Activated B cell treated with CpG ODN at 0.5 μM for 24 hours (primary cell): Measurements from ENCODE around the gene ST6GALNAC3. TPM values are rescaled to one million over a fixed set of nuclear protein-coding genes. Genes with fewer than 3 reads are reported as not detected.

Source experiments
- ATAC-seq: fragments of 200-7000 bp; cut with Tn5 transposase; one replicate; pipeline ENCODE4 v1.10.0; 2021; ENCODE audit warnings: low read depth, mild to moderate bottlenecking, moderate library complexity
- CTCF ChIA-PET: fragments of 350-600 bp; sonication (Branson Sonifier 250); formaldehyde crosslinking; loops from one replicate; lab custom pipeline; 2021; ENCODE audit warnings: antibody characterized with exemption; lab: Charles Lee
- POLR2A ChIA-PET: fragments of 350-600 bp; sonication (Branson Sonifier 250); formaldehyde crosslinking; loops from one replicate; lab custom pipeline; 2021; ENCODE audit warnings: antibody characterized with exemption; lab: Charles Lee
- DNase-seq: peaks from one replicate; pipeline ENCODE4 v3.0.0; 2022
- H3K27ac Mint-ChIP-seq: one replicate; pipeline ENCODE4 v1.8.0; 2020; ENCODE audit warnings: mixed read lengths
- H3K27me3 Mint-ChIP-seq: one replicate; pipeline ENCODE4 v1.8.0; 2021; ENCODE audit warnings: mixed read lengths
- H3K36me3 Mint-ChIP-seq: one replicate; pipeline ENCODE4 v1.8.0; 2021; ENCODE audit warnings: low read depth, mixed read lengths
- H3K4me1 Mint-ChIP-seq: one replicate; pipeline ENCODE4 v1.8.0; 2021; ENCODE audit warnings: mixed read lengths
- H3K4me3 Mint-ChIP-seq: one replicate; pipeline ENCODE4 v1.8.0; 2020; ENCODE audit warnings: mild to moderate bottlenecking, mixed read lengths
- H3K9me3 Mint-ChIP-seq: one replicate; pipeline ENCODE4 v1.8.0; 2020; ENCODE audit warnings: mixed read lengths
- CTCF ChIP-seq: fragments of 200-600 bp; IDR thresholded peaks from one replicate; pipeline ENCODE4 v1.8.0; 2022; ENCODE audit warnings: antibody characterized with exemption, mild to moderate bottlenecking
- intact Hi-C: fragments of 100-400 bp; cut with micrococcal nuclease; formaldehyde crosslinking; loops from one replicate; pipeline ENCODE4 v1.15.1; 2024
- total RNA-seq: library from RNA; stranded (reverse); gene quantifications from 2 replicates; pipeline ENCODE4 v1.2.3, GENCODE V29; 2022

ST6GALNAC3 gene
- total RNA-seq, 1 donor from 2014 or later = 12.6 TPM

- DNase-seq = no peak
- POLR2A ChIA-PET = no interaction called here
These were observed 494.2 kb downstream of the ST6GALNAC3 start for GRCh38 chr1:76568573-76569238.

GRCh38 chr1:76571248-76571647 lies 496.7 kb downstream of the ST6GALNAC3 start:
- H3K36me3 Mint-ChIP-seq = no peaks in the 10 kb centered on the region
- H3K4me3 Mint-ChIP-seq = no peak overlapping the region
- H3K27ac Mint-ChIP-seq = no peak overlapping the region
- no peaks in the 10 kb centered on the region for H3K9me3 Mint-ChIP-seq
- intact Hi-C loops = no loop called here
- H3K27me3 Mint-ChIP-seq = no peaks in the 10 kb centered on the region
- CTCF ChIA-PET = no interaction called here
- POLR2A ChIA-PET = no interaction called here
- ATAC-seq (no peak), DNase-seq (no peak)
- H3K4me1 Mint-ChIP-seq = peaks cover under 1% of the 10 kb centered on the region
- TF ChIP-seq CTCF = no peak

More at GRCh38 chr1:76568573-76569238, 494.2 kb downstream of the ST6GALNAC3 start:
- TF ChIP-seq CTCF = no peak
- ATAC-seq = no peak
- intact Hi-C loops = no loop called here
- Mint-ChIP-seq H3K9me3 (no peaks in the 10 kb centered on the region), H3K27me3 (no peaks in the 10 kb centered on the region), H3K36me3 (no peaks in the 10 kb centered on the region), H3K4me3 (no peak overlapping the region), H3K27ac (no peak overlapping the region), H3K4me1 (no peaks in the 10 kb centered on the region)
- CTCF ChIA-PET = no interaction called here

DNA sequence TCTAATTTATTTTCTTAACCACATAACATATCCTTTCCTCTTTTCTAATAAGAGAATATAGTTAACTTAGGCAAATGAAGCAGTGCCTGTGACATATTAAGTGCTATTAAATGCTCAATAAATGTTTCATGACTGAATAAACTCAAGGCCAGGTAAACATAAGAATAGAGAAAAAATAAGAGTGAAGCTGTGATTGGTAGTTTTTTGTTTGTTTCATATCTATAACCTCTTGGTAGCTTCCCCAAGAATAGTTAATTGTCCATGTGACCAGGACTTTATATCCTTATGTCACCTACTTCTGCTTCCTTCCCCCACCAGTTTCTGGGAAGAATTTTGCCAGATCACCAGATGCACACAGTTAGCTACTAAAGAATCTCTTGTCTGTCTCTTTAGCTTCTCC lies 497.7 kb downstream of the ST6GALNAC3 start:
- ATAC-seq = no peak
- ChIA-PET POLR2A (no interaction called here), CTCF (no interaction called here)

DNA sequence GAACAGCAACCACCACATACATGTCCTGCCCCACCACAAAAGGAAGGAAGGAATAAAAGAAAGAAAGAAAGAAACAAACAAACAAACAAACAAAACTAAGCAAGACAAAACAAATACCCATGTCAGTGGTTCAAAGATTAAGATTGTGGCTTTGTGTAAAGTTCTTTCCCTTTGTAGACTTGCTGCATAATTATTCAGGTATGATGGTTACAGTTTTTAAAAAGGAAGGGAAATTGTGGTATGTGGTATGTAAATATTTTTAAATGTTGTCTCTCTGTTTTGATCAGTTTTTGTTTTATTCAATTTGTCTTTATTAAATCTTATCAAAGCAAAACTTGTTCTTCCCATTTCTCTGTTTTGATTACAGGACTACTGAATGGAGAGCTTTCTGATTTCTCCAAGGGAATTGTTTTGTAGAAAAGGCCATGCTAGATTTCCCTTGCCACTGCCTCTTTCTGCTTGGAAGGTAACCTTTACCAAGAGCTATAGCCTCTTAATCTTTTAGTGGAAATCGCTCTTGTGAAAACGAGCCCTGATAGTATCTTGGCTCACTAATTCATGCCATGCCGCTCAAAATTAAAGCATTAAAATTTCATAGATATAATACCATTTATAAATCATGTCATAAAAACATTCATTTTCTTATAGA lies 502.5 kb downstream of the ST6GALNAC3 start:
- TF ChIP-seq CTCF = no peak
- Mint-ChIP-seq H3K4me3 (no peak overlapping the region), H3K4me1 (peaks cover 9% of the 10 kb centered on the region), H3K36me3 (no peaks in the 10 kb centered on the region), H3K27me3 (no peaks in the 10 kb centered on the region), H3K9me3 (no peaks in the 10 kb centered on the region), H3K27ac (no peak overlapping the region)
- ChIA-PET POLR2A (no interaction called here), CTCF (no interaction called here)
- ATAC-seq (no peak), DNase-seq (no peak)
- intact Hi-C loops = no loop called here

More for the DNA sequence above, 497.7 kb downstream of the ST6GALNAC3 start:
- H3K27me3 Mint-ChIP-seq = no peaks in the 10 kb centered on the region
- no peak for TF ChIP-seq CTCF
- no peak overlapping the region for H3K27ac Mint-ChIP-seq
- no peak overlapping the region for H3K4me3 Mint-ChIP-seq
- no peak for DNase-seq
- H3K4me1 Mint-ChIP-seq = peaks cover 9% of the 10 kb centered on the region
- intact Hi-C loops = no loop called here
- no peaks in the 10 kb centered on the region for H3K36me3 Mint-ChIP-seq
- H3K9me3 Mint-ChIP-seq = no peaks in the 10 kb centered on the region

DNA sequence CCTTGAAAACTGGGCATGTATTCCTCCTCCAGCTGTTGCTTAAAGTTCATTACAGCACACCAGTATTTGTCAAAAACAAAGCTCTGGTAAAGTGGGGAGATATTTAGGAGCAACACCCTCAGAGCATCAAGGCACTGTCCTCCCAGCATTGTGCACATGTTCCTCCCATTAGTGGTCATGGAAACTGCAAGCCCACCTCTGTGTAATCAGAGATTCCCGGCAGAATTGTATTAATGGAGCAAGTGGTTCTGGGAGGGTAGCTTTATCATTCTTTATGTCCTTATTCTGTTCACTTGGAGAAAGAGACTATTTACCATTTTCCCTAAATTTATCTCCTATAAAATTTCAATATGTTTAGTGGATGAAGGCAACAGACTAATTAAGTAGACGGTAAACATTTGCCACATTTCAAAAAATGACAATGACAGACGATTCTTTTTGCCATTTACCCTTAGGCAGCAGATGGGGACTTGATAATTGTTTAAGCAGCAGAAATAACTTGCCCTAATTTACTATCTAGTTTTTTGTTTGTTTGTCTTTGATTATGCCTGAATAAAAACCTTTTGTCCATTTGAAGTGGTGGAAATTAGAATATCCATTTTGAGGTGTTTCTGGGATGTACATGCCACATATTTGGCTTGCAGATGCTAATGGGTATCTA lies 503.1 kb downstream of the ST6GALNAC3 start:
- Mint-ChIP-seq H3K4me3 (no peak overlapping the region), H3K4me1 (peaks cover 9% of the 10 kb centered on the region), H3K36me3 (no peaks in the 10 kb centered on the region), H3K27me3 (no peaks in the 10 kb centered on the region), H3K27ac (no peak overlapping the region), H3K9me3 (no peaks in the 10 kb centered on the region)
- intact Hi-C loops = no loop called here
- DNase-seq (no peak), ATAC-seq (no peak)
- TF ChIP-seq CTCF = no peak
- ChIA-PET CTCF (no interaction called here), POLR2A (no interaction called here)
